ENCODE measurements around the gene UGCG. TPM values are rescaled to one million over a fixed set of nuclear protein-coding genes. Genes with fewer than 3 reads are reported as not detected.
A peak's percentile ranks its signal among the peaks of the same experiment; 100 is the strongest.

The UGCG gene
- total and polyA plus RNA-seq, 8 donors = 13.7 to 182 (median 19.7) TPM

DNA sequence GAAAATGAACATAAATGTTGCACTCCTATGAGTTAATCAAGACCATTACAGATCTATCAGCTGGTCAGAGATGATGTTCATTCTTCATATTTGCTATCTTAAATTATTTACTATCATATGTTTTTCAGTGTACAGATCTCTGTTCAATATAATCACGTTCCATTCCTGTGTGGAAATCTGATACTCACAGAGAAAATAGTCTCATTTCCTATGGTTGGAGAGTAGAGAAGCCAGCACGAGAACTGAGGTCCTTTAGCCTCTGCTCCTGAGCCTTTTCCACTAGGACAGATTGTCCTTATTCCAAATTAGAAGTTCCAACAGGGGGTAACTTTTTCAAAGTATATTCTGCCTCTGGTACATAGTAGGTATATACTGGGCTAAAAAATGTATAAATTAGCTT is 29.2 kb downstream of the UGCG start:
- Histone ChIP-seq H3K27ac (peak overlapping the region; percentile 31 to 69 (median 60)), H3K4me1 (peaks cover 21 to 76% (median 30%) of the 10 kb centered on the region in 4 donors), H3K9me3 (no peaks in the 10 kb centered on the region), H3K27me3 (no peaks in the 10 kb centered on the region), H3K4me3 (no peak overlapping the region), H3K36me3 (peaks cover 11 to 67% (median 43%) of the 10 kb centered on the region in 4 donors)
- intact Hi-C loops (cut with DNase I; ENCODE audit: low total_unique reads) = no loop called here
- DNase-seq = no peak
- no peak for TF ChIP-seq POLR2A (IDR thresholded peaks at IDR 0.05)
- TF ChIP-seq POLR2AphosphoS5 (IDR thresholded peaks at IDR 0.05) = no peak
- TF ChIP-seq, protein P1, sequence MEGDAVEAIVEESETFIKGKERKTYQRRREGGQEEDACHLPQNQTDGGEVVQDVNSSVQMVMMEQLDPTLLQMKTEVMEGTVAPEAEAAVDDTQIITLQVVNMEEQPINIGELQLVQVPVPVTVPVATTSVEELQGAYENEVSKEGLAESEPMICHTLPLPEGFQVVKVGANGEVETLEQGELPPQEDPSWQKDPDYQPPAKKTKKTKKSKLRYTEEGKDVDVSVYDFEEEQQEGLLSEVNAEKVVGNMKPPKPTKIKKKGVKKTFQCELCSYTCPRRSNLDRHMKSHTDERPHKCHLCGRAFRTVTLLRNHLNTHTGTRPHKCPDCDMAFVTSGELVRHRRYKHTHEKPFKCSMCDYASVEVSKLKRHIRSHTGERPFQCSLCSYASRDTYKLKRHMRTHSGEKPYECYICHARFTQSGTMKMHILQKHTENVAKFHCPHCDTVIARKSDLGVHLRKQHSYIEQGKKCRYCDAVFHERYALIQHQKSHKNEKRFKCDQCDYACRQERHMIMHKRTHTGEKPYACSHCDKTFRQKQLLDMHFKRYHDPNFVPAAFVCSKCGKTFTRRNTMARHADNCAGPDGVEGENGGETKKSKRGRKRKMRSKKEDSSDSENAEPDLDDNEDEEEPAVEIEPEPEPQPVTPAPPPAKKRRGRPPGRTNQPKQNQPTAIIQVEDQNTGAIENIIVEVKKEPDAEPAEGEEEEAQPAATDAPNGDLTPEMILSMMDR (IDR thresholded peaks at IDR 0.05) = no peak
- no peak for TF ChIP-seq EP300 (IDR thresholded peaks at IDR 0.05)
- WGBS, 5 donors = 18 to 49% (median 26%) methylated on average over 2 of the region's 2 CpGs

GRCh38 chr9:111926421-111926875 is 29.8 kb downstream of the UGCG start:
- TF ChIP-seq POLR2AphosphoS5 (IDR thresholded peaks at IDR 0.05) (peak in 2 of 3 donors; percentile 46 to 54), POLR2A (IDR thresholded peaks at IDR 0.05) (no peak), EP300 (IDR thresholded peaks at IDR 0.05) (no peak)
- no peaks in the 10 kb centered on the region for H3K27me3 ChIP-seq
- 37 to 66% (median 53%) methylated on average over 6 of the region's 6 CpGs for WGBS, 5 donors
- H3K4me3 ChIP-seq = no peak overlapping the region
- H3K36me3 ChIP-seq = peaks cover 16 to 69% (median 46%) of the 10 kb centered on the region in 4 donors
- intact Hi-C loops (cut with DNase I; ENCODE audit: low total_unique reads) = no loop called here
- no peaks in the 10 kb centered on the region for H3K9me3 ChIP-seq
- peak in 1 of 2 donors; percentile 71 for DNase-seq
- H3K27ac ChIP-seq = peak overlapping the region; percentile 47 to 85 (median 64)
- peaks cover 21 to 69% (median 30%) of the 10 kb centered on the region in 4 donors for H3K4me1 ChIP-seq

GRCh38 chr9:111928359-111928720 is 31.7 kb downstream of the UGCG start:
- peak overlapping the region in 1 of 5 donors; percentile 14 for H3K27ac ChIP-seq
- DNase-seq = no peak
- intact Hi-C loops (cut with DNase I; ENCODE audit: low total_unique reads) = no loop called here

DNA sequence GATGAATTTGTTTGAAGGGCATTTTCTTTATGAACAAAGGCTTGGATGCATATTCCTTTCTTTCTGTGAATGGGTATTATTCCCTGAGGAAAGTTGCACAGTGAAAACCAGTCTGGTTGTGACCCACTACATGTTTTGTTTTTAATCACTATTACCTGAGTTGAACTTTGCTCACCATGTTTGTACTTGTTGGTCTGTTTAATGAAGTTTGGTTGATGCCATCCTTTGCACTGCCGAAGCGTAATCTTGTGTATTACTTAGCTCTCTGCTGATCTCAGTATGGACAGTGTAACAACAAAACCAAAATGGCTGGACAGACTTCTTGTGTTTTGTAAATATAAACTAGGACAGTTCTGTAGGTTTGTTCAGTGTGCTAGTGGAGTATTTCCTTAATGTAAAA is 38.1 kb downstream of the UGCG start:
- 42 to 72% (median 53%) methylated on average over 2 of the region's 2 CpGs for WGBS, 5 donors
- Histone ChIP-seq H3K27ac (no peak overlapping the region), H3K36me3 (peaks cover 26 to 64% (median 58%) of the 10 kb centered on the region in 4 donors), H3K9me3 (no peaks in the 10 kb centered on the region), H3K27me3 (no peaks in the 10 kb centered on the region), H3K4me1 (peaks cover 0 to 57% (median 19%) of the 10 kb centered on the region in 4 donors), H3K4me3 (no peak overlapping the region)
- no peak for DNase-seq
- TF ChIP-seq EP300 (IDR thresholded peaks at IDR 0.05) (no peak), POLR2A (IDR thresholded peaks at IDR 0.05) (no peak), POLR2AphosphoS5 (IDR thresholded peaks at IDR 0.05) (no peak)
- intact Hi-C loops (cut with DNase I; ENCODE audit: low total_unique reads) = no loop called here

More at GRCh38 chr9:111928359-111928720, 31.7 kb downstream of the UGCG start:
- no peaks in the 10 kb centered on the region for H3K27me3 ChIP-seq
- no peak overlapping the region for H3K4me3 ChIP-seq
- peaks cover 20 to 56% (median 20%) of the 10 kb centered on the region in 4 donors for H3K4me1 ChIP-seq
- H3K36me3 ChIP-seq = peaks cover 25 to 82% (median 59%) of the 10 kb centered on the region in 4 donors
- no peaks in the 10 kb centered on the region for H3K9me3 ChIP-seq
- TF ChIP-seq POLR2A (IDR thresholded peaks at IDR 0.05) = no peak
- TF ChIP-seq POLR2AphosphoS5 (IDR thresholded peaks at IDR 0.05) = peak in 1 of 3 donors; percentile 17

DNA sequence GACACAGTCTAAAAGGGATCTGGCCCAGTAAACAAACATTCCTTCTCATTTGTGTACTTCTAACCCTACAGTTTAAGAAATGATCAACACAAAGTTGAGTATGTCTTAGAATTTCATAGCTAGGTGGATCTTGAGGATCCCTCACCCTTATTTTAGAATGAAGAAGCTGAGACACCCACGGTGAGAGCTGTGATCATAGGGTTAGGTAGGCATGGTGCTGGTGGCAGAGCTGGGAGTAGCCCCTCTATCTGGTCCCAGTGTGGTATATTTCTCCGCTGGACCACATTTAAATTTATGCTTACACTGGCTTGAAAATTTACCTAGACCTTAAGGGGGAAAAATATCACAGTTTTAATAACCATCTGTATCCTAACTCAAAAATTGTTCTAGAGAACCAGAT is 39.8 kb downstream of the UGCG start:
- intact Hi-C loops (cut with DNase I; ENCODE audit: low total_unique reads) = no loop called here
- Histone ChIP-seq H3K27ac (peak overlapping the region in 3 of 5 donors; percentile 5 to 38 (median 19)), H3K4me1 (peaks cover 4 to 62% (median 24%) of the 10 kb centered on the region in 4 donors), H3K36me3 (peaks cover 18 to 47% (median 42%) of the 10 kb centered on the region in 4 donors), H3K4me3 (no peak overlapping the region), H3K9me3 (no peaks in the 10 kb centered on the region), H3K27me3 (no peaks in the 10 kb centered on the region)
- 90 to 98% (median 95%) methylated on average over 2 of the region's 2 CpGs for WGBS, 5 donors
- no peak for DNase-seq
- TF ChIP-seq POLR2A (IDR thresholded peaks at IDR 0.05) (no peak), EP300 (IDR thresholded peaks at IDR 0.05) (no peak), POLR2AphosphoS5 (IDR thresholded peaks at IDR 0.05) (no peak)
- TF ChIP-seq, protein P1 (IDR thresholded peaks at IDR 0.05) = no peak

DNA sequence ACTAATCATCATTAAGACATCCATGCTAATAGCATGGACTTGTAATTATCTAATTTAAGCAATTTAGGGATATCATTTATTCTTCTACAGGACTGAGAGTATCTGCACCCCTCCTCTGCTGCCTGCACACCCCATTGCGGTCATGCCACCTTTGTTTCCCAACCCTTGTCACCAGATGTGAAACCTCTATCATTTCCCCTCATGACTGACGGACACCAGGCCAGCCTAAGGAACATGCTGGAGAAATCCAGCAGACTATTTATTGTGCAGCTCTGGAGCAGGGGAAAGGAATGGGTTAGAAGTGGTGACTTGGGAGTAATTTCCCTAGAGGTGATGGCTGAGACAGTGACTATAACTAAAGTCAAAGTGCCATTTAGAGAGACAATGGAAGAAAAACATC is 40.7 kb downstream of the UGCG start:
- Histone ChIP-seq H3K36me3 (peaks cover 9 to 38% (median 33%) of the 10 kb centered on the region in 4 donors), H3K4me1 (peaks cover 5 to 68% (median 28%) of the 10 kb centered on the region in 4 donors), H3K4me3 (no peak overlapping the region), H3K27ac (peak overlapping the region in 4 of 5 donors; percentile 36 to 66 (median 50)), H3K27me3 (no peaks in the 10 kb centered on the region), H3K9me3 (no peaks in the 10 kb centered on the region)
- intact Hi-C loops (cut with DNase I; ENCODE audit: low total_unique reads) = no loop called here
- WGBS, 5 donors = 86 to 94% (median 92%) methylated on average over 2 of the region's 2 CpGs
- no peak for DNase-seq
- no peak for TF ChIP-seq POLR2A (IDR thresholded peaks at IDR 0.05)
